GM21360 (cell line): Measurements from ENCODE around the gene MAGI2.

ENCODE experiments used
- ATAC-seq: cut with Tn5 transposase; IDR thresholded peaks from one replicate; pipeline ENCODE4 v1.9.1; 2021; ENCODE audit warnings: mild to moderate bottlenecking, moderate library complexity; ENCODE audit not compliant: unreplicated experiment

The MAGI2 gene

DNA sequence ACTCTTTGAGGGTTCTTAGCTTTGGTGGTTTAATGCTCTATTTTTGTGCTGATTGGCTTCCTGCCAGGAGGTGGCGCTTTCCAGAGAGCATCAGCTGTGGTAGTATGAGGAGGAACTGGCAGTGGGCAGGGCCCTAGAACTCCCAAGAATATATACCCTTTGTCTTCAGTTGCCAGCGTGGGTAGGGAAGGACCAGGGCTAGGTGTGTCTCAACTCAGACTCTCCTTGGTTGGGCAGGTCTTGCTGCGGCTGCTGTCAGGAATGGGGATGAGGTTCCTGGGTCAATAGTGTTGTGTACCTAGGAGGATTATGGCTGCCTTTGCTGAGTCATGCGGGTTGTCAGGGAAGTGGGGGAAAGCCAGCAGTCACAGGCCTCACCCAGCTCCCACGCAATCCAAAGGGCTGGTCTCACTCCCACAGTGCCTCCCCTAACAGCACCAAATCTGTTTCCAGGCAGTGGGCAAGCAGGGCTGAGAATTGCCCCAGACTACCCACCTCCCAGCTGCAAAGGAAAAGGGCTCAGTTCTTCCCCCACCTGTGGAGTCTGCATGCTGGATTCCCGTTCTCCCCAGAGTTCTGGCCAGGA is 1463.4 kb downstream of the MAGI2 start:
- ATAC-seq: no peak

DNA sequence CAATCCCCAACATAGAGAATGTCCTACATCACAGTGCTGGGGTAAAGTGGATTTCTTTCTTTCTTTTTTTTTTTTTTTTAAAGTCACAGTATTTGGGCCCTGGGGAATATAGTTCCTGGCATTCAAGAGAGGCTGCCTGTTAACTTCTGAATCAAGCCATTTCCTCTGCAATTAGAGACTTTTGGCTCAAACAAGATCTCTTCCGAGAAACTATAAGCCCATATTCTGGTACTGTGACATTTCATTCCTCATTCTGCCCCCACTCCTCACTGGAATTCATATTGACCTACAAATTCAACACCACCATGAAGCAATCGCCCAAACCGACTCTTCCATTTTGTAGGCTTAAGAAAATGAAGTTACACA is 1467.5 kb downstream of the MAGI2 start:
- no peak for ATAC-seq

DNA sequence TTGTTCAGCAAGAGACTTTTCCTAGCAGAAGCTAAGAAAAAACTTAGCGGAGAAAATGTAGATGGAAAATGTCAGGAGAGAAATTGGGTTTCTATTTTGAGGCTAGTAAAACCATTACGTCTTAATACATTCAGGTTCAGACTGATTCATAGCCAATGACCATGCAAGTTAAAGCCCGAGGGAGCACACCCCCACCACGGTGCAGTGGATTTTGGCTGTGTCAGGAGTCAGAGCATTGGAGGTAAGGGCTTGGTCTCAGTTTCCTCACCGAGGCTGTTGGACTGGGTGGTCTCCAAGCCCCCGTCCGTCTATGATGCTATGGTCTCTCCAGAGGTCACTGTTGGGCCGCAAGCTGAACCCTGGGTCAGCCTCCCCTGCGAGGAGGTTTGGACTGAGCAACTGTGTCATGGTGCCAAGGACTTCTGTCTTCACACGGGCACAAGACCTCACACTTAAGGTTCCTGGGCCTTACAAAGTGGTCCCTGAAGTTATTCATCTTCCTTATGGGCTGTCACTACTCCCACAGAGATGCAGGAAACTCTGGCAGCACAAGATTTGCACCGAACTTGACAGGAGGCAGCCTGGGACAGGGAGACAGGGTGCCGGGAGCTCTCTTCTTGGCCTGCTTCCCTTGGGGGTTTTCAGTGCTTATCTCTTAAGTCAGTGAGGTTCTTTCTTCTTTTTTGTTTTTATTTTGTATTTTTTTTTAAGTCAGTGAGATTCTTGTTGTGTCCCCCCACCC is 1468.1 kb downstream of the MAGI2 start:
- no peak for ATAC-seq

DNA sequence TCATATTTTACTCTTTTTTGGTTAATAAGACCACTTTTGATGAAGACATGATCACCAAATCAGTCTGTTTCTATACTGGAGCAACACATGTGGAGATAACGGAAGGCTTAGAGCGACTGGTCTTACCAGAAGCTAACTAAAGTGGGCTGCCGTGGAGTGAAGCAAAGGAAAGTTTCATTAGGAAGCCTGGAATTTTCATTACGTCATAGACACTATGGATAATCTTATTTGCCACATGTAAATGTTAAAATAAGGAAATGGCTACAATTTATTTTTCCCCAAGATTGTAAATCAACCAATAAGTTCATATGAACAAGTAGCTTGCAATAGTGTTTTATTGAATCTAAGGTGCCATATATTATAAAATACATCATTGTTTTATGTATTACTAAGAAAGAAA is 1469.5 kb downstream of the MAGI2 start:
- ATAC-seq: no peak

DNA sequence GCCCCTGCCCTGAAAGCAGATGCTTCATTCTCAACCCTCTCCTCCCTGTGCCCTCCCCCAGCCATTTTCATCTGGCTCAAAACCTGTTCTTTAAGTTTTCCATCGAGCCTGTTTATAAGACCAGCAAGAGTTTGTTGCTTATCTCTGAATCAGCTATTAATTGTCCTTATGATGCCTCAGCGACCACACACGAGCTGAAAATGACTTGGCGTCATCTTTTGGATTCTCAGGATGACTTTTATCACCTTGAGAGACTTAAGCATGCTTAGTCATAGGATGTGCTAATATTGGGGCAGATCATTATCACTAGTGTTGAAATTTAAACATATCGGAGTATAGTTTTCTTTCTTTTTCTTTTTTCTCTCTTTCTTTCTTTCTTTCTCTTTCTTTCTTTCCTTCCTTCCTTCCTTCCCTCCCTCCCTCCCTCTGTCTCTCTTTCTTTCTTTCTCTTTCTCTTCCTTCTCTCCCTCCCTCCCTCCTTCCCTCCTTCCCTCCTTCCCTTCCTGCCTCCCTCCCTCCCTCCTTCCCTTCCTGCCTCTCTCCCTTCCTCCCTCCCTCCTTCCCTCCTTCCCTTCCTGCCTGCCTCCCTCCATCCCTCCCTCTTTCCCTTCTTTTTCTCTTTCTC is 1470.4 kb downstream of the MAGI2 start:
- no peak for ATAC-seq

DNA sequence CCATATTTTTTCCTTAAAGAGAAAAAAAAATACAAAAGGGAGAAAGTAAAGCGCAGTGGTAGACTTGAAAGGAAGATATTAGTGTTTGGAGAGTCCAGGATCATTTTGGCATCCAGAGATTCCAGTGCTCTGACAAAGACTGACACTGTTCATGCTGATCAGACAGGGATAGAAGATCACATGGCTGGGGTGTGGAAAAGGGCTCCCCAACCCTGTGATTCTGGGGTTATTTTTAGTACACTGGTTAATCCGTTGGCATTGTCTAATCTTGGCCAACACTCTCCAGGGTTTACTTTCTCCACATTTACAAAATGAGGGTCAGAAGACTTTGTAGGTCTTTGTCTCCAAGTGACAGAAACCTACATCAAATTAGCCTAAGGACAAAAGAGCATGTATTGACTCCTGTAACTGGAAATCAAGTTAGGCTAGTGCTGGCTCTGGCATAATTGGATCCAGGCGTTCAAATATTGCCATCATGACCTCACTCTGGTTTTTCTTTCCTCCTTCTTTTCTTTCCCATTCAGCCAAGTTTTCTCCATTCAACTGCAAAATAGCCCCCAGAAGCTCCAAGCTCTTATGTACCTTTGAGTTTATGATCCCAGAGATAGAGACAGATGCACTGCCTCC is 1473.3 kb downstream of the MAGI2 start:
- no peak for ATAC-seq

DNA sequence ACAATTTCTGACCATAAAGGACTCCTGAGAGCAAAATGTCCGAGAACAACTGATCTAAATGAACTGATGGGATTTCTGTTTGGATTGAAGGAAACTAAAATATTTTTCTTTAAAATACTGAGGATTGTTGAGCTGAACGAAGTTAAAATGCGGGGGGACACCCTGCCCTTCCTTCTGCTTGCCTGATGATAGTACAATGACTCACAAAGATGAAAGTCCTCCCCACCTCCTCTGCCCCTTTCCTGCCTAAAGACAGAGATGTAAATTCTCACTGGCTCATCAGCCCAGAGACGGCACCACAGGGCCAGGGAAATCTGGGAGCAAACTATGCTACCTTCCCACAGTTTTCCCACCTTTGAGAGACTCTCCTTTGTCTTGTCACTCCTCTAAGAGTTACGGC is 1474.2 kb downstream of the MAGI2 start:
- ATAC-seq: no peak

DNA sequence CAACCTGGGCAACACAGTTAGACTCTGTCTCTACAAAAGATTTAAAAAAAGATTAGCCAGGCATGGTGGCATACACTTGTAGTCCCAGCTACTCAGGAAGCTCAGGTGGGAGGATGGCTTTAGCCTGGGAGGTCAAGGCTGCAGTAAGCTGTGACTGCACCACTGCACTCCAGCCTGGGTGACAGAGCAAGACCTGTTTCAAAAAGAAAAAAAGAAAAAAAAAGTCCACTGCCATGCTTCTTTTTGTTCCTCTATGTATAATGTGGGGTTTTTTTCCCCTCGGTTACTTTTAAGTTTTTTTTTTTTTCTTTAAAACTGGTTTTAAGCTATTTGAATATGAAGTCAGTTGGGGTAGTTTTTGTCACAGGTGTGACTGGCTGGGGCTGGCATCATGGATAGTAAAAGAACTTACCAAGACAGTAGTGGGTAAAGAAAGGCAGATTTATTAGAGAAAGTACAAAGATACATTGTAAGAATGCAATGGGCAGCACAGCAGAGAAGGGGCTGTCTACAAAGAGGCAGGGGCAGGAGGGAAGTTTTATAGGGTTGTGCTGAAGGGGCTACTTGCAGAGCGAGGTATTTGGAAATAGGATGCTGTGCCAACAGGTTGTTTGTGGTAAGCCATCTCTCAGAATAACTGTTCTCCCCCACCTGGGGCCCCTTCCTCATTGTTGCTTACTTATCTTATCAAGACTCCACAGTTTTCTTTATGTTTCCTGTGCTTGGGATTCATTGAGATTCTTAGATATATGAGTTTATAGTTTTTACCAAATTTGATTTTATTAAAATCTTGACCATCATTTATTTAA is 1477.6 kb downstream of the MAGI2 start:
- no peak for ATAC-seq

DNA sequence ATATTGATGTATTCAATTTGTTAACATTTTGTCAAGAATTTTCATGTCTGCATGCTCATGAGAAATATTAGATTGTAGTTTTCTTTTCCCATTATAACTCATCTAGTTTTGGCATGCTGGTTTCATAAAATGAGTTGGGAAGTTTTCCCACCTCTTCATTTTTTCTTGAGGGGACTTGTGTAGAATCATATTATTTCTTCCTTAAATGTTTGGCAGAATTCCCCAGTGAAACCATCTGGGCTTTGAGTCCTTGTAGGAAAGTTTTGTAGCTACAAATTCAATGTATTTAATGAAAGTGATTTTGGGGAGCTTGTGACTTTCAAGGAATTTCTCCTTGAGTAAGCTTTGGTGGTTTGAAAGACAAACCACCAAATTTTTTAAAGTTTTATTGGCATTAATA is 1481.7 kb downstream of the MAGI2 start:
- no peak for ATAC-seq

DNA sequence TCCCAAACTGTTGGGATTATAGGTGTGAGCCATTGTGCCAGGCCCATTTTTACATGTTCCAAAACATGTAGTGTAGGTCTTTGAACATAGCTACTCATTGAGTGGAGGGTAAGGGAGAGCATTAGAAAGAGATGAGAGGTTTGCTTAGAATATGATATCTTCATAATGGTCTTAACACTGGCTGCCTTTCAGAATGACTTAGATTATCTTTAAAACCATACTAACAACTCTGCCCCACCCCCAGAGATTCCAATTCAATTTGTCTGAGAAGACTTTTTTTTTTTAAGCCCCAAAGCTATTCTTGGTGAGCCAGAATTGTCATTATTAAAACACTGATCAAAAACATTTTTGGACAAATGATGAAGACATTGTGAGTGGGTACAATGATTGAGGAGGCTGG is 1486.0 kb downstream of the MAGI2 start:
- ATAC-seq: no peak
